Fibroblast of peridontal ligament (primary cell): ENCODE data around the gene MED7.

Experiments used
- DNase-seq: peaks from one replicate; pipeline ENCODE4 v3.0.0-alpha.2; 2010; ENCODE audit errors: extremely low read depth

MED7 gene

DNA sequence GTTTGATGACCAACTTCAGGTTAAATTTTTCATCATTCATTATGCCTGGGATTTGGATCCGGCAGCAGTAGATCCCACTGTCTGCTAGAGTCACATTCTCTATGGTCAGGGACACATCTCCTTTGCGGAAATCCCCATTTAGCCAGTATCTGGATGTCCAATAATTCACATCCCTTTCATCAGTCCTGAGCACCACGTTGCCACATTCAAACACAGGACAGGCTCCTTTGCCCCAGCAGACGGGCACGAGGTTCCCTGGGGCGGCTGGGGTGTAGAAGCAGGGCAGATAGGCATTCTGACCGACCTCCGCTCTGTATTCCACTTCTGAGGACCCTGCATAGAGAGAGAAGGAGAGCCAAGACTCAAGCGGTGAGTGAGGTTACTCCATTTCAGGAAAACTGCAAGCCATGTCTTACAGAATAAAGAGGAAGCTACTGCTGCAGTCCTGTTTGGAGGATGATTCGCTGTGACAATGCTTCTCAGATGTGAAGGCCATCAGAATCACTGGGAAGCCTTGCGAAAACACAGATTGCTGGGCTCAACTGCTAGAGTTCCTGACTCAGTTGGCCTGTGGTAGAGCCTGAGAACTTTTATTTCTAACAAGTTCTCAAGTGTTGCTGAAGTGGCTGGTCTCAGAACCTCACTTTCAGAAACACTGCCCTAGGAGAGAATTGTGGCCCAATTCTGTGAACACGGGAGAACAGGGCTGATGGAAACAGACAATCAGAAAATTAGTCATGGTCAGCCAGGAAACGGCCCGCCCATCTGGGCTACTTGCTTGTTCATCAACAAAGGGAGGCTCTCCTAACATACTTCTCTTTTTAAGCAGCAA, 35.8 kb downstream of the MED7 start:
- DNase-seq: peak; percentile 8

DNA sequence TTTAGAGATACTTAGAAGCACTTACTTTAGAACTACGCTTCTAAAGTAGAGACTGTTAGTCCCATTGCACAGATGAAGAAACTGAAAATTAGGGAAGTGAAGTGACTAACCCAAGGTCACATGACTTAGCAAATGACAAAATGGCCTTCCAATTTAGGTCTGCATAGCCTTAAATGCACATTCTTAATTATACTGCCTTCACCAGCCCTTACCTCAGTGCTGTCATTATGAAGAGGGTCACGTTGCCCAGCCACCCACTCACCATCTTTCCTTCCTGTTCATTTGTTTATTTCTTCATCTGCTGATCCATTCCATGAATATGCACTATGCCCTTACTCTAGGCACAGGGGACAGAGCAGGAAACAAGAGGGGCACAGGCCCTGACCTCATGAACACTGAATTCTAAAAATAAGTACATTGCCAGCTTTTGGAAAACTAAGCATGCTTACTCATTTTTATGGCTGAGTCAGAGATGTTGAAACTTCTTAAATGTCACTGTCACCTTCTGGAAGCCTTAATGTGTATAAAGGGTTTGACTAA, 42.5 kb downstream of the MED7 start:
- DNase-seq: peak; percentile 75

DNA sequence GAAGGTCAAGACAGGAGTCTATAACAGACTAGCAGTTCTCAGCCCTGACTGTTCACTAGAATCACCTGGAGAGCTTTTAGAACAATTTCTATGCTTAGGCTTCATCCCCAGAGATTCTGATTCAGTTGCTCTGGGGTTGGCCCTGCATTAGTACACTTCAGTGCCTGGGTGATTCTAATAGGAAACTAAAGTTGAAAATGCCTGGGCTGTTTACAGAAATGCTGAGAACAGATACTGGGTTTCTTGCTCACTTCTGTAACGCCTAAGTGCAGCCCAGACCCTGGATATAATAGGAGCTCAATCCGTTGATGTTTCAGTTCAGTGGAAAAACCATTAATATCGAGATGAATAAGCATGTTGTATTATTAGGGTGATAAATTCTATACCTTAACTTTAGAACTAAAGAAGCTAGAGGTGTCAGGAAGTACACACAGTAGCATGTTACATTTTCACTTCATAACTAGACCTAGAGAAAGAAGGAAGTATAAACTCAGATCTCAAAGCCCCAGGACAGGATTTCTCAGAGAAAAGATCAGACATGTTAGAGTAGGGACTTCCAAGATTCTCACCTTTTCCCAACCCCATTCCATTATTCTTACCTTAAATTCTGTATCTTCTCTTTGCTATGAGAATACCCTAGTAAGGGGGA, 54.2 kb downstream of the MED7 start:
- no peak for DNase-seq
